ENCODE results near the gene HTR1B.

Gene HTR1B

DNA sequence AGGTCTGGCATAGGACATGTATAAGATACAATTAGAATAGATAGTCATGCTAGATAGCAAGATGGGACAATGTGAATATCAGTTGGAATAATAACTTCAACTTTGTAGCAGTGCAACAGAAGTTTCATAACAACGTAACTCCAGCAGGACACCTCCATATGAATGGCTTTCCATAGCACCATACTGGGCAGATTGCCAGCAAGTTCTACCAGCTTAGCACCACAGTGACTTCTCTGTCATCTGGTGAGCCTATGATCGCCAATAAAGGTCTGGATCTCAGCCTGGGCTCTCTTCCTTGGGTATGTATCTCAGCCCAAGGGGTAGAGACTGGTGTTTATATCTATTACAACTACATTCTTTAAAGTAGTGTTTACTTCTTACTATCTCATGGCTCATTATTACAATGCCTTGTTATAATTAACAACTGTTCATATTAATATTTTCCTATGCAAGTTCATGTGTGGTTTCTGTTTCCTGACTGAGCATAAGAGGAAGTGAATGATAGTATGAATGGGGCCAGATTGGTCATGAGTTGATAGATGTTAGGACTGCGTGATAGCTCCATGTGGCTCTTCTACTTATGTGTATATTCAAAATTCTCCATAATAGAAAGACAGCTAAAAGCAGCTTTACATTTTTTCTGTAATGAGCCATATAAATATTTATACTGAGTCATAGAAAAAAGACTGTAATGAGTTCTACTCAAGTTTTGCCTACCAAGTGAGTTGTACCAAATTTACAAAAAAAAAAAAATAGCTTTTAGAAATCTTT is 22.9 kb downstream of the HTR1B start:
- TF ChIP-seq GATA1 (IDR thresholded peaks at IDR 0.05; ENCODE audit: low read depth, low read length) (no peak), POLR2A (IDR thresholded peaks at IDR 0.05; ENCODE audit: low read length) (no peak)

DNA sequence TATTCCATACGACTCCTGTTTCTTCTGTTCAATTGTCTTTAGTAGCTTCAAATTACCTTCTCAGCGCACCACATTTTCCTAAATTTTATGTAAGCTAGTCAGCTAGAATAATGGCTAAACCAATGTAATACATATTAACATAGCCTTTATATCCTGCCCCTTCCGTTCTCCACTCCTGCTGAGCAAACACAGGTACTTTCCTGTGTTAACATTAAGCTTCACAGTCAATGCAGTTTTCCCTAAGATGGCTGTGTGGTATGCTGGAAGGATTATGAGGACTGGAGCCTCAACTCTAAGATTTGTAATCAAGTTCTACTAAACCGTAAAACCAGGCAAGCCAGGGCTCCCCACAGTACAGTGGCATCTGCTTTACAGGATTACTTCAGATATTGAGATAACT is 29.4 kb downstream of the HTR1B start:
- DNase-seq = no peak
- TF ChIP-seq POLR2A (IDR thresholded peaks at IDR 0.05; ENCODE audit: low read length) (no peak), GATA1 (IDR thresholded peaks at IDR 0.05; ENCODE audit: low read depth, low read length) (no peak)

More for the DNA sequence above, 22.9 kb downstream of the HTR1B start:
- DNase-seq = peak in 1 of 2 experiments; percentile 2

DNA sequence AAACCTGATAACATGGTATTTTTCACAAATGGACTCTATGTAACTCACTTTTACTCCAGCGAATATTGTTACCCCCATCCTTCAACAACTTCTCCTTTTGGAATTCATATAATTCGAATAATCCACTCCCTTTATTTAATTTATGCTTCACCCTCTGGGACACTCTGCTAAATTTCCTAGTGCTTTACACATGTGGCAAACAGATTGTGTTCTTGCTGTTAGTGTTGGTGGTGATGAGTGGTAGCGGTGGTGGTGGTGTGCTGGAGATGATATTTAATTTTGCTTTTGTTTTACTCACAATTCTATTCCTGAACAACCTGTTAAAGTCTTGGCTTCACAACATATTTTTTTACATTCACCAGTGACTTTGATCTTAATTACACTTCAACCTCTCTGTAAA is 32.8 kb downstream of the HTR1B start:
- no peak for TF ChIP-seq POLR2A (IDR thresholded peaks at IDR 0.05; ENCODE audit: low read length)
- DNase-seq = no peak

DNA sequence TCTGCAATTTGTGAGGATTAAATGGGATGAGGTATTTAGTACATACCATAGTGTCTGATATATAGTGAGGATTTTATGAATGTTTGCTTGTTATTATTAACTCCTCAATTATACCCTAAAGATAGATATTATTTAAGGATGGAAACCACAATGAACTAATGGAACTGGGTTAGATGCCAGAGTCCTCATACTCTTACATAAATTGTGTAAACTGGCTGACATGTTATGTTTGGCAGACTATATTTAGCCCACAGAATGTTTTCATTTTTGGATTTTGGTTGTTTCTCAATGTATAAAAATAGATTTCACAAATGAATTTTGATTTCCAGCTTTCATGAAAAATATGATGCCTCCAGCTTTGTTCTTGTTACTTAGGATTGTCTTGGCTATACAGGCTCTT is 37.6 kb downstream of the HTR1B start:
- DNase-seq = no peak

DNA sequence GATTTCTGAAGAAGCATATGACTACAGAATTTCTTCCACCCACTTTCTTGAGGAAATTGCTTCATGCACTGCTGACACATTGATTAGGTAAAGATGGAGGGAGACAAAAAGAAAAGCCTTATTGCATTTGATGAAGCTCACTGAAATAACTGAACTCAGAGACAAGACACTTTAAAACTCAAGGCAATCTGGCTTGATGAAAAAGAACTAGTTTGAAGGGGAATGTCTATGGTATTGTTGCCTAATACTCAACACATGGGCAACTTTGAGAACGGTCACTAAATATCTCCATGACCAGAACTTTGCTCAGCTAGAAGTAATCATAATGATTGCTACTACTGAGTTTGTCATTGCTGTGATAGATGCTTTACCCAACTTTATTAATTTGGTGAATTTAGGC is 38.1 kb downstream of the HTR1B start:
- no peak for DNase-seq
- TF ChIP-seq POLR2A (IDR thresholded peaks at IDR 0.05; ENCODE audit: low read length) (no peak), GATA1 (IDR thresholded peaks at IDR 0.05; ENCODE audit: low read depth, low read length) (no peak)

More for the DNA sequence above, 37.6 kb downstream of the HTR1B start:
- no peak for TF ChIP-seq POLR2A (IDR thresholded peaks at IDR 0.05; ENCODE audit: low read length)
- no peak for TF ChIP-seq GATA1 (IDR thresholded peaks at IDR 0.05; ENCODE audit: low read depth, low read length)

DNA sequence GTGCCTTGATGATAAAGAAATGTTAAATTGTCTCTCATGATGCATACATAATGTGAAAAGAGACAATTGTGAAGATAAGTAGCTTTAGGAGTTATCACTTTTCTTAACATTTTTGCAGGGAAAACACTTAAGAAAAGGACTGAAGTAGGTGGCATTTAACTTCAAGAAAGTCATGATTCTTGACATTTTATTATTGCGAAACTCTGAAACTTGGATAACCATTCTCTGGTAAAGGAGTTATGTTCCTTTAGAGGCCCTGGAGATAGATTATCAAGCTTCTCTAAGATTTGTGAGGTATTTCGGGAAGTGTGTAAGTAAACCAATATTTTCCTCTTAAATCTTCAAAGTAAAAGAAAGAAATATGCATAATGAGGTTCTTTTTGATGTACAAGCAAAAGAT is 38.5 kb downstream of the HTR1B start:
- TF ChIP-seq GATA1 (IDR thresholded peaks at IDR 0.05; ENCODE audit: low read depth, low read length) = no peak
- no peak for TF ChIP-seq POLR2A (IDR thresholded peaks at IDR 0.05; ENCODE audit: low read length)
- DNase-seq = no peak

DNA sequence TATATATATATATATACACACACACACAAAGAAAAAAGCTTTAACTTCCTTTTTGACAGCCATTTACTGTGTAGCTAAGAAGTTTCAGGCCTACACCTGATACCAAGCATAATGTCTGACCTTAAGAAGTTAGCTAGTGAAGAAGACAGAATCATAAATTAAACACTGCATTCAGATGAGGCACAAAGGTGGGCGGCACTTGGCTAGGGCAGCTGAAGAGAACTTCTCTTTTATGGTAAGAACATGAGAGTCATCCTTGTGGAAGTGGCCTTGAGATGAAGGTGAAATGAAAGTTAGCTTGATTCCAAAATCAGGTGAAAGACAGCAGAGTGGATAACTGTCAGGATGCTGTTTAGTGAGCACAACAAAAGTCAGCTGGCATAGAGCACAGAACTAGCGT is 46.5 kb downstream of the HTR1B start:
- TF ChIP-seq GATA1 (IDR thresholded peaks at IDR 0.05; ENCODE audit: low read depth, low read length) (no peak), POLR2A (IDR thresholded peaks at IDR 0.05; ENCODE audit: low read length) (no peak)
- DNase-seq = no peak

DNA sequence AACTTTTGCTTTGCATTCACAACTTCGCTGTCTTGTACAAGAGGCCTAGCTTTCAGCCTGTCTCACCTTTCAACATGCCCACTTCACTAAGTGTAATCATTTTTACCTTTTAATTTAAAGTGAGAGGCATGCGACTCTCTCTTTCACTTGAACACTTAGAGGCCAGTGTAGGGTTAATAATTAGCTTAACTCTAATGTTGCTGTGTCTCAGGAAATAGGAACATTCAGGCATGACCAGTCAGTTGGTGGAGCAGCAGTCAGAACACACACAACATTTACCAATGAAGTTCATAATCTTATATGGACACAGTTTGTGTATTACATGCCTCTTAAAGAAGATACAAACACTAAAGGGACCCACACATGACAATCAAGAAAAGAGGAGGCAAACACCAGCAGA is 47.6 kb downstream of the HTR1B start:
- no peak for DNase-seq
- no peak for TF ChIP-seq POLR2A (IDR thresholded peaks at IDR 0.05; ENCODE audit: low read length)
- TF ChIP-seq GATA1 (IDR thresholded peaks at IDR 0.05; ENCODE audit: low read depth, low read length) = no peak
